ENCODE results near the gene SENP1.

The SENP1 gene

DNA sequence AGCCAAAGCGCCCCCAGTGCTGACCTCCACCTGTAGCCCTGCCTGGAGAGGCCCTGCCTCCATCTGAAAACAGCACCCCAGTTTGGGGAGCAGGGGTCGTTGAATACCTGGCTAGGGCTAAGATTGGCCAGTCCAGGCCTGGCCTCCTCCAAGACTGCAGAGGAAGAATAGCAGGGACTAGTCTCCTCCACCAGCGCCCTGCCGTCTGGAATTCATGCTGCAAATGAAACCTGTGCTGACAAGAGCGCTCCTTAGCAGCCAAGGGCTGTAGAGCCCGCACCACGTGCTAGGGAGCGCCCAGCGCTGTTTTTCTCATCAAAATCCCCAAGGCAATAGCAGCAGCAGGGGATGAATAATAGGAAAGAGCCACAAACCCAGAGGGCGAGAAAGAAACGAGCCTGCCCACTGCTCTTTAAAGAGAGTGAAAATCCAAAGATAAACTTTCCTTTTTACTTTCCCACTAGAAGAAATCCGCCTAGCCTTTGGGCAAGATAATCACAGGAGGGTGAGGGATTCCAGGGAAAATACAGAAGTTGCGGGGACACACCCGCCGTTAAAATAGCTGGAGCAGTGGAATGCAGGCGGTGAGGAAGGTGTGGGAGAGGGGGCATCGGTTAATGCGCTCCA is 104.9 kb downstream of the SENP1 start:
- peak; percentile 25 for DNase-seq (ENCODE audit: low read depth)

- no peak for DNase-seq (ENCODE audit: low read depth)
Measured at GRCh38 chr12:47999816-48000215, 106.1 kb downstream of the SENP1 start.

GRCh38 chr12:47997321-47997720 is 108.6 kb downstream of the SENP1 start:
- no peak for DNase-seq (ENCODE audit: low read depth)

DNA sequence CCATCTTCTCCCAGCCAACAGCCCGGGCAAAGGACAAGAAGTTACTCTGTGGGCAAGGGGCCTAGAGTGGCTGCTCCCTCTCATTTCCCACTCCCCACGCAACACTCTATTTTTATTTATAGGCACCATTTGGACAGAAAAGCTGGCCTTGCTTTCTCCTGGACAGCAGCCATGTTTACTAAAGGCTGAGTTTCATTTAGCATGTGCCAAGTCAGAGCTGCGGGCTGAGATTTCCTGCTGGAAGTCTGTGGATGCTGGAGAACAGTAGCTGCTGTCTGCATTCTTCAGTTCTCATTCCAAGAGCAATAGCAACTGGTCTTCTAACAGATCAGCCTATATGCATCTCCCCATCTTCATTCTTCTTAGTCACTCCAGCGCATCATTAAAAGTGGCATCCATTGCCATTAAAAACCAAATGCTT is 109.9 kb downstream of the SENP1 start:
- peak; percentile 43 for DNase-seq (ENCODE audit: low read depth)

DNA sequence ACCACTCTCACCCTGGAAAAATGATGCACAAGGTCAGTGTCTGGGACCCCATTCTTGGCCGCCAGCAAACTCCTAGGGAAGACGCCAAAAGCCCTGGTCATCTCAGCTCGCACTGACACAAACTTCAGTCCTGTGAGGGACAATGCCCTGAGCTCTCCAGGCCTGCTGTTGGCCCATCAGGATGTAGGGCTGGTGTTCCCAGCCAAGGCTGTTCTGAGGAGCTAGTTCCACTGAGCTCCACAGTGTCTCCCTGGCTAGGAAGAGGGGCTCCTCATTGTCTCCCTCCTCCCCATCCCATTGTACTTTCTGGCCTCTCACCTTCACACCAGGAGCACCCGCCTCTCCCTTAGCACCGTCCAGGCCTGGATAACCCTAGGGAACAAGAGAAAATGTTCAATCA is 112.4 kb downstream of the SENP1 start:
- no peak for DNase-seq (ENCODE audit: low read depth)
